Fibroblast of the aortic adventitia (primary cell): ENCODE measurements around the gene CCN2. TPM values are rescaled to one million over a fixed set of nuclear protein-coding genes. Genes with fewer than 3 reads are reported as not detected.
A peak's percentile ranks its signal among the peaks of the same experiment; 100 is the strongest.

ENCODE experiments used
- DNase-seq: peaks from one replicate; pipeline ENCODE4 v3.0.0-alpha.2; 2010; ENCODE audit warnings: low read depth
- H3K4me3 ChIP-seq: 2 replicates; pipeline ENCODE4 v1.5.1; 2011; ENCODE audit warnings: low read depth, mild to moderate bottlenecking, control low read depth, low read length, moderate library complexity
- CTCF ChIP-seq: IDR thresholded peaks from 2 replicates; pipeline ENCODE4 v1.5.1; 2011; ENCODE audit warnings: mild to moderate bottlenecking, low read length, control low read depth, inconsistent platforms; ENCODE audit not compliant: insufficient read depth
- total RNA-seq: library from RNA; depleted of rRNA; stranded (reverse); fragments of >200 nt; gene quantifications from 2 replicates; pipeline ENCODE4 v1.2.3, GENCODE V29; 2012; ENCODE audit warnings: low replicate concordance

CCN2 gene
- total RNA-seq, 1 donor = 118 TPM

GRCh38 chr6:131992557-131992956 lies 41.4 kb upstream of the CCN2 start:
- TF ChIP-seq CTCF = no peak
- no peak for DNase-seq
- H3K4me3 ChIP-seq = no peak overlapping the region

GRCh38 chr6:131989036-131989435 lies 37.9 kb upstream of the CCN2 start:
- H3K4me3 ChIP-seq = no peak overlapping the region
- TF ChIP-seq CTCF = no peak
- no peak for DNase-seq

GRCh38 chr6:131982740-131983259 lies 31.6 kb upstream of the CCN2 start:
- no peak overlapping the region for H3K4me3 ChIP-seq
- DNase-seq = peak; percentile 94
- TF ChIP-seq CTCF = no peak

- no peak for TF ChIP-seq CTCF
These were observed 30.4 kb upstream of the CCN2 start for GRCh38 chr6:131981624-131981978.

GRCh38 chr6:131980791-131981623 lies 29.8 kb upstream of the CCN2 start:
- no peak for TF ChIP-seq CTCF
- H3K4me3 ChIP-seq = no peak overlapping the region
- peak; percentile 30 for DNase-seq

More at GRCh38 chr6:131981624-131981978, 30.4 kb upstream of the CCN2 start:
- no peak overlapping the region for H3K4me3 ChIP-seq
- no peak for DNase-seq

GRCh38 chr6:131980338-131980790 lies 29.2 kb upstream of the CCN2 start:
- TF ChIP-seq CTCF = no peak
- DNase-seq = no peak
- H3K4me3 ChIP-seq = no peak overlapping the region
